ENCODE data around the gene TBL3.

DNA sequence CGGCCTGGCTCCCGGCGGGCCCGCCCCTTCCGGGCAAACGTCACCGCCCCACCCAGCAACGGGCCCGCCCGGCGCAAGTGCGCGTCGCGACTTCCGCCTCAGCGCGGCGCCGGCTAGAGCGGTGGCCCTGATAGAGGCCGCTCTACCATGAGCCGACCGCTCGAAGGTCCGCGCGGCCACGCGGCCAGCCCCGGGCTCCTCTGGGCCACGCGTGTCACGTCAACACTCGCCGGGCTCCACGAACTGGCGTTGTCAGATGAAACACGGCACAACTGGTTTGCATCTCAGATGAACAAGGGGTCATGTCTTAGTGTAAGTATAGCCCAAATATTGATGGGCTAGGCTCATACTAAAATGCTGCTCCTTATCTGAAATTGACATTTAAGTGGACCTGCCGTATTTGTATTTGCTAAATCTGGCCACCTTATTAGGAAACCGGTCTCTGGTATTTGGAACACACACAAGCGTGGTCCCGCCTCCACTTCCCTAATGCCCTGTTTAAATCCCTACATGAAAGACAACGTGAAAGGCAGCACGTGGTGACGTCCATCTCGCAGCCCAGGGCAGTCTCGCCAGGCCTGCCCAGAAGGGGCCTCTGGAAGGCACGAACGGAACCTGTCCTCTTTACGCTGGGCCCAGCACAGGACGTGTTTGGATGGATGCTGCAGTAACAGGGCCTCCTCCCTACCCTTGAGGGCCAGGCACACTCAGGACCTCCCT lies 38.1 kb downstream of the TBL3 start, which contains the start of gene ZNF598:
- TF ChIP-seq, protein P1, sequence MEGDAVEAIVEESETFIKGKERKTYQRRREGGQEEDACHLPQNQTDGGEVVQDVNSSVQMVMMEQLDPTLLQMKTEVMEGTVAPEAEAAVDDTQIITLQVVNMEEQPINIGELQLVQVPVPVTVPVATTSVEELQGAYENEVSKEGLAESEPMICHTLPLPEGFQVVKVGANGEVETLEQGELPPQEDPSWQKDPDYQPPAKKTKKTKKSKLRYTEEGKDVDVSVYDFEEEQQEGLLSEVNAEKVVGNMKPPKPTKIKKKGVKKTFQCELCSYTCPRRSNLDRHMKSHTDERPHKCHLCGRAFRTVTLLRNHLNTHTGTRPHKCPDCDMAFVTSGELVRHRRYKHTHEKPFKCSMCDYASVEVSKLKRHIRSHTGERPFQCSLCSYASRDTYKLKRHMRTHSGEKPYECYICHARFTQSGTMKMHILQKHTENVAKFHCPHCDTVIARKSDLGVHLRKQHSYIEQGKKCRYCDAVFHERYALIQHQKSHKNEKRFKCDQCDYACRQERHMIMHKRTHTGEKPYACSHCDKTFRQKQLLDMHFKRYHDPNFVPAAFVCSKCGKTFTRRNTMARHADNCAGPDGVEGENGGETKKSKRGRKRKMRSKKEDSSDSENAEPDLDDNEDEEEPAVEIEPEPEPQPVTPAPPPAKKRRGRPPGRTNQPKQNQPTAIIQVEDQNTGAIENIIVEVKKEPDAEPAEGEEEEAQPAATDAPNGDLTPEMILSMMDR (IDR thresholded peaks at IDR 0.05; ENCODE audit: insufficient read depth, low read depth, low read length) = no peak
- TF ChIP-seq EZH2 (IDR thresholded peaks at IDR 0.05; ENCODE audit: insufficient read depth, low read length) = no peak
